Fibroblast of the aortic adventitia (primary cell): Measurements from ENCODE around the gene DGCR6L. TPM values are rescaled to one million over a fixed set of nuclear protein-coding genes. Genes with fewer than 3 reads are reported as not detected.
"Not testable (repeated sequence)": the region's sequence is repeated elsewhere in the genome, so short reads cannot be mapped to it uniquely, and the experiment has no call there.

ENCODE experiments used
- DNase-seq: peaks from one replicate; pipeline ENCODE4 v3.0.0-alpha.2; 2010; ENCODE audit warnings: low read depth
- H3K4me3 ChIP-seq: 2 replicates; pipeline ENCODE4 v1.5.1; 2011; ENCODE audit warnings: low read depth, mild to moderate bottlenecking, control low read depth, low read length, moderate library complexity
- total RNA-seq: library from RNA; depleted of rRNA; stranded (reverse); fragments of >200 nt; gene quantifications from 2 replicates; pipeline ENCODE4 v1.2.3, GENCODE V29; 2012; ENCODE audit warnings: low replicate concordance
- TF ChIP-seq, protein P1 (sequence below): IDR thresholded peaks from 2 replicates; pipeline ENCODE4 v1.5.1; 2011; ENCODE audit warnings: mild to moderate bottlenecking, low read length, control low read depth, inconsistent platforms; ENCODE audit not compliant: insufficient read depth

DGCR6L gene
- 58.2 and 74.7 TPM in 2 replicates for total RNA-seq

DNA sequence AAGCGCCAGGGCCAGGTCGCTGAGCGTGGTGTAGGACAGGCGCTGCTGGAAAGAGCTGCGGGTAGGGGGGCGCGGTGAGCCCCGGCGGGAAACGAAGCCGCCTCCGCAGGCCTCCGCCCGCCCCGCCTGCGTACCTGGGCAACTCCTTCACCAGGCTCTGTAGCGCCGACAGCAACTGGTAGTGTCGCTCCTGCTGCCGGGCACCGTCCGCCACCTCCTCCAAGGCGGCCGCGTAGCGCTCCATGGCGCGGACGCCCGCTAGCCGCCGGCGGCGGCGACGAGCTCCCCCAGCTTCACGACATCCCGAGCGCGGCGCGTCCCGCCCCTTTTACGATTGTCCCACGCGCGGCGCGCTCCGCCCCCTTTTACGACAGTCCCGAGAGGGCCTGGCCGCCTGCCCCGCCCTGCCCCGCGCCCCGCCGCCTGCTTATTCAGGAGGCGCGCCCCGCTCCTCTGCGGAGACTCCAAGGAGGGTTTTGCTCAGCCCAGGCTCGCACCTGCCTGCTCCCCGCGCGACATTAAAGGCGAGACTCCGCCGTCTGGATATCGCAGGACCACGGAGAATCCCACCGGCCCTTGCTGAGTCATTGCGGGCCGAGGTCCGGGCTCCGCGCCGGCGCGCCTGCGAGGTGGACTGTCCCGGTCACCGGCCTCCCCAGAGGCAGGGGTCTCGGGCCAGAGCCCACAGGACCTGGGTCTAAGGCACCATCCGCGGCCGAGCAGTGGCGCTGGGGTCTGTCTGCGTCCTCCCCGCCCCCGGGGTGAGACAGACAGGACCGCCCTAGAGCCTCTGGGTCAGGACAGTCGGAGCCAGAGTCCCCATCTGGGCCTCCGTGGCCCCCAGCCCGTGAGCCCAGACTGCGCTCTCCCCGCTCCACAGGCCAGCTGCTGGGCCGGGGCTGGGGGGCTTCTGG is at the start of gene DGCR6L:
Gene DGCR6L (minus strand): TSS at position 316 of the 914 bp plus-strand sequence. CDS start 72 bp downstream, at position 244.
- H3K4me3 ChIP-seq: peak within 1 kb of the TSS; percentile 89
- DNase-seq: peak; percentile 90
- TF ChIP-seq, protein P1, sequence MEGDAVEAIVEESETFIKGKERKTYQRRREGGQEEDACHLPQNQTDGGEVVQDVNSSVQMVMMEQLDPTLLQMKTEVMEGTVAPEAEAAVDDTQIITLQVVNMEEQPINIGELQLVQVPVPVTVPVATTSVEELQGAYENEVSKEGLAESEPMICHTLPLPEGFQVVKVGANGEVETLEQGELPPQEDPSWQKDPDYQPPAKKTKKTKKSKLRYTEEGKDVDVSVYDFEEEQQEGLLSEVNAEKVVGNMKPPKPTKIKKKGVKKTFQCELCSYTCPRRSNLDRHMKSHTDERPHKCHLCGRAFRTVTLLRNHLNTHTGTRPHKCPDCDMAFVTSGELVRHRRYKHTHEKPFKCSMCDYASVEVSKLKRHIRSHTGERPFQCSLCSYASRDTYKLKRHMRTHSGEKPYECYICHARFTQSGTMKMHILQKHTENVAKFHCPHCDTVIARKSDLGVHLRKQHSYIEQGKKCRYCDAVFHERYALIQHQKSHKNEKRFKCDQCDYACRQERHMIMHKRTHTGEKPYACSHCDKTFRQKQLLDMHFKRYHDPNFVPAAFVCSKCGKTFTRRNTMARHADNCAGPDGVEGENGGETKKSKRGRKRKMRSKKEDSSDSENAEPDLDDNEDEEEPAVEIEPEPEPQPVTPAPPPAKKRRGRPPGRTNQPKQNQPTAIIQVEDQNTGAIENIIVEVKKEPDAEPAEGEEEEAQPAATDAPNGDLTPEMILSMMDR: no peak

DNA sequence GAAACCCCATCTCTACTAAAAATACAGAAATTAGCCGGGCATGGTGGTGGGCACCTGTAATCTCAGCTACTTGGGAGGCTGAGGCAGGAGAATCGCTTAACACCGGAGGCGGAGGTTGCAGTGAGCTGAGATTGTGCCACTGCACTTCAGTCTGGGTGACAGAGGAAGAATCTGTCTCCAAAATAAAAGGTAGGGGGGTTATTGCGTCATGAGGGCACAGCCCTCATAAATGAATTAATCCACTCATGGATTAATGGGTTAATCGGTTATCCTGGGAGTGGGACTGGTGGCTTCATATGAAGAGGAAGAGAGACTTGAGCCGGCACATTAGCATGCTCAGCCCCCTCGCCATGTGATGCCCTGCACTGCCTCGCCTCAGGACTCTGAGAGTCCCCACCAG is 49.0 kb upstream of the DGCR6L start:
- not testable (repeated sequence) for H3K4me3 ChIP-seq, DNase-seq

DNA sequence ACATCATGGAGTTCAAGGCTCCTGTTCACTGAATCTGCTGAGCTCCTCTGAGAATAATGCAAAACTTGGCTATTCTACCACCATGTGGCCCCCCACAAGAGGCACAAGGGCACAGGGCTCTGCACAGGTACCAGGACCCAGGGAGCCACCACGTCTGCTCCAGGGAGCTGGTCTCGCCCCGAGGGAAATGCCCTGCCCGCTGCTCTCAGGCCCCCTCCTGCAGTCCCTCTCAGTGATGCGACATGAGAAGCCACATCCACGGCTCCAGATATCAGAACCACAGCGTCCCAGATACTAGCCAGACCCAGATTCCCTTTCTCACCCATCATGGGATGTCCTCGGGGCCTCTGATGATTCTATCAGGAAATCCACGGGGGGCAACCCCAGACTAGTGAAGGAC is 47.0 kb upstream of the DGCR6L start:
- not testable (repeated sequence) for DNase-seq, H3K4me3 ChIP-seq

DNA sequence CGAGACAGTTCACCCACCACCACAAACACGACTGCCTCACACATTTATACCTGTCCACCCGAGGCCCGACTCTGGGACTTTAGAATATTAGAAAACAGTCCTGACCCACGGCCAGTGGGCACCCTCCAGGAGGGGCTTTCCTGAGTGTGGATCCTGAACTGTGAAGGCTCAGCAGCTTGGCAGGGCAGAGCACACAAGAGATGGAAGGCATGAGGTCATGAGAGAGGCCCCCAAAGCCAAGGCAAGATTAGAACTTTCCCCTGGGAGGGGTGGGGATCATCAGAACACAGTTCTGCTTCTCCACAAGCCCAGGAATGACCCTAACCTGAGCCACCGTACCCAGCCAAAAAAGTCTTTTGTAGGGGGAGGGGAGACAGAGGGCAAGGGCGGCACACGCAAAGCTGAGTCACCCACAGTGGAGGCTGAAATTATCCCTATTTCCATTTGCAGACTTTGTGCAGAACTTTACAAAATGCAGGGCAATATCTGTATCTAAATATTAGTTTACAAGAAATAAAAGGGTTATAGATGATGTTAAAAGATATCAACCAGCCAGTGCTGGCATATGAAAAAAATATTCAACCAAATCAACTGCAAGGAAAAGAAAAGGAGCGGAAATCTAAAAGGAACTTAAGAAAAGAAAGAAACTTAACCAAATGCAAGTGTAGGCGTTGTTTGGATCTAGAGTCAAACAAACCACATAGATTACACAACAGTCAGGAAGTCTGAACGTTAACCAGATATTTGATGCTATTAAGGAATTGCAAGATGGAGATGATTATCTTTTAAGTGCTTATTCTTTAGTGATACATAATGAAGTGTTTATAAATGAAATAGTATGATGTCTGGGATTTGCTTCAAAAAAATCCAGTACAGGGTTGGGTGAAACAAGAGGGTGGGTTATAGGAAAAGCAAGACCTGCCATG is 44.7 kb upstream of the DGCR6L start:
- H3K4me3 ChIP-seq: not testable (repeated sequence)
- DNase-seq: peak; percentile 27

DNA sequence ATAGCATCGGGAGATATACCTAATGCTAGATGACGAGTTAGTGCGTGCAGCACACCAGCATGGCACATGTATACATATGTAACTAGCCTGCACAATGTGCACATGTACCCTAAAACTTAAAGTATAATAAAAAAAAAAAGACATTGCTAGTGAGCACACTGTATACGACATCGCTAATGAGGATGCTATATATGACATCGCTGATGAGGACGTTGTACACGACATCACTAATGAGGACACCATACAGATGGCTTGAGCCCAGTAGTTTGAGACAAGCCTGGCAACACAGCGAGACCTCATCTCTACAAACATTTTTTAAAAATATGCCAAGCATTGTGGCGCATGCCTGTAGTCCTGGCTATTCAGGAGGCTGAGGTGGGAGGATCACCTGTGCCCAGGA is 42.5 kb upstream of the DGCR6L start:
- DNase-seq, H3K4me3 ChIP-seq: not testable (repeated sequence)

DNA sequence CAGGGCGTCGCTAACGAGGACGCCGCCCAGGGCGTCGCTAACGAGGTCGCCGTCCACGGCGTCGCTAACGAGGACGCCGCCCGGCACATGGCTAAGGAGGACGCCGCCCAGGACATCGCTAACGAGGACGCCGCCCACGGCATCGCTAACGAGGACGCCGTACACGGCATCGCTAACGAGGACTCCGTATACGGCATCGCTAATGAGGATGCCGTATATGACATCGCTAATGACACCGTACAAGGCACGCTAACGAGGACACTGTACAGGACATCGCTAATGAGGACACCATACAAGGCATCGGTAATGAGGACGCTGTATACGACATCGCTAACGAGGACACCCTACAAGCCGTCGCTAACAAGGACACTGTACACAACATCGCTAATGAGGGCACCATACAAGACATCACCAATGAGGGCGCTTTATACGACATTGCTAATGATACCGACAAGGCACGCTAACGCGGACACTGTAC is 41.9 kb upstream of the DGCR6L start:
- H3K4me3 ChIP-seq, DNase-seq: not testable (repeated sequence)

DNA sequence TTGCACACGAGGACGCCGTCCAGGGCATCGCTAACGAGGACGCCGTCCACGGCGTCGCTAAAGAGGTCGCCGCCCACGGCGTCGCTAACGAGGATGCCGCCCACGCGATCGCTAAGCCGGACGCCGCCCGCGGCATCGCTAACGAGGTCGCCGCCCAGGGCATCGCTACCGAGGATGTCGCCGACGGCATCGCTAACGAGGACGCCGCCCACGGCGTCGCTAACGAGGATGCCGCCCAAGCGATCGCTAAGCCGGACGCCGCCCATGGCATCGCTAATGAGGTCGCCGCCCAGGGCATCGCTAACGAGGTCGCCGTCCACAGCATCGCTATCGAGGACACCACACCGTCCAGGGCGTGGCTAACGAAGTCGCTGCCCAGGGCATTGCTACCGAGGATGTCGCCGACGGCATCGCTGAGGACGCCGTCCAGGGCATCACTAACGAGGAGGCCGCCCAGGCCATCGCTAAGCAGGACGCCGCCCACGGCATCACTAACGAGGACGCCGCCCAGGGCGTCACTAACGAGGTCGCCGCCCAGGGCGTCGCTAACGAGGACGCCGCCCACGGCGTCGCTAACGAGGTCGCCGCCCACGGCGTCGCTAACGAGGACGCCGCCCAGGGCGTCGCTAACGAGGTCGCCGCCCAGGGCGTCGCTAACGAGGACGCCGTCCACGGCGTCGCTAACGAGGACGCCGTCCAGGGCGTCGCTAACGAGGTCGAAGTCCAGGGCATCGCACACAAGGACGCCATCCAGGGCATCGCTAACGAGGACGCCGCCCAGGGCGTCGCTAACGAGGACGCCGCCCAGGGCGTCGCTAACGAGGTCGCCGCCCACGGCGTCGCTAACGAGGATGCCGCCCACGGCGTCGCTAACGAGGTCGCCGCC is 41.2 kb upstream of the DGCR6L start:
- not testable (repeated sequence) for DNase-seq, H3K4me3 ChIP-seq

DNA sequence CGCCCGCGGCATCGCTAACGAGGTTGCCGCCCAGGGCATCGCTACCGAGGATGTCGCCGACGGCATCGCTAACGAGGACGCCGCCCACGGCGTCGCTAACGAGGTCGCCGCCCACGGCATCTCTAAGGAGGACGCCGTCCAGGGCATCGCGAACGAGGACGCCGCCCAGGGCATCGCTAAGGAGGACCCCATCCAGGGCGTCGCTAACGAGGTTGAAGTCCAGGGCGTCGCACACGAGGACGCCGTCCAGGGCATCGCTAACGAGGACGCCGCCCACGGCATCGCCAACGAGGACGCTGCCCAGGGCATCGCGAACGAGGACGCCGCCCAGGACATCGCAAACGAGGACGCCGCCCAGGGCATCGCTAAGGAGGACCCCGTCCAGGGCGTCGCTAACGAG is 40.4 kb upstream of the DGCR6L start:
- not testable (repeated sequence) for H3K4me3 ChIP-seq, DNase-seq

DNA sequence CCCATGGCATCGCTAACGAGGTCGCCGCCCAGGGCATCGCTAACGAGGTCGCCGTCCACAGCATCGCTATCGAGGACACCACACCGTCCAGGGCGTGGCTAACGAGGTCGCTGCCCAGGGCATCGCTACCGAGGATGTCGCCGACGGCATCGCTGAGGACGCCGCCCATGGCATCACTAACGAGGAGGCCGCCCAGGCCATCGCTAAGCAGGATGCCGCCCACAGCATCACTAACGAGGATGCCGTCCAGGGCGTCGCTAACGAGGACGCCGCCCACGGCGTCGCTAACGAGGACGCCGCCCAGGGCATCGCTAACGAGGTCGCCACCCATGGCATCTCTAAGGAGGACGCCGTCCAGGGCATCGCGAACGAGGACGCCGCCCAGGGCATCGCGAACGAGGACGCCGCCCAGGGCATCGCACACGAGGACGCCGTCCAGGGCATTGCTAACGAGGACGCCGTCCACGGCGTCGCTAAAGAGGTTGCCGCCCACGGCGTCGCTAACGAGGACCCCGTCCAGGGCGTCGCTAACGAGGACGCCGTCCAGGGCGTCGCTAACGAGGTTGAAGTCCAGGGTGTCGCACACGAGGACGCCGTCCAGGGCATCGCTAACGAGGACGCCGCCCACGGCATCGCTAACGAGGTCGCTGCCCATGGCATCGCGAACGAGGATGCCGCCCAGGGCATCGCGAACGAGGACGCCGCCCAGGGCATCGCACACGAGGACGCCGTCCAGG is 38.8 kb upstream of the DGCR6L start:
- DNase-seq, H3K4me3 ChIP-seq: not testable (repeated sequence)

DNA sequence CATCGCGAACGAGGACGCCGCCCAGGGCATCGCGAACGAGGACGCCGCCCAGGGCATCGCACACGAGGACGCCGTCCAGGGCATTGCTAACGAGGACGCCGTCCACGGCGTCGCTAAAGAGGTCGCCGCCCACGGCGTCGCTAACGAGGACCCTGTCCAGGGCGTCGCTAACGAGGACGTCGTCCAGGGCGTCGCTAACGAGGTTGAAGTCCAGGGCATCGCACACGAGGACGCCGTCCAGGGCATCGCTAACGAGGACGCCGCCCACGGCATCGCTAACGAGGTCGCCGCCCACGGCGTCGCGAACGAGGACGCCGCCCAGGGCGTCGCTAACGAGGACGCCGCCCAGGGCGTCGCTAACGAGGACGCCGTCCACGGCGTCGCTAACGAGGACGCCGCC is 38.1 kb upstream of the DGCR6L start:
- not testable (repeated sequence) for H3K4me3 ChIP-seq, DNase-seq

DNA sequence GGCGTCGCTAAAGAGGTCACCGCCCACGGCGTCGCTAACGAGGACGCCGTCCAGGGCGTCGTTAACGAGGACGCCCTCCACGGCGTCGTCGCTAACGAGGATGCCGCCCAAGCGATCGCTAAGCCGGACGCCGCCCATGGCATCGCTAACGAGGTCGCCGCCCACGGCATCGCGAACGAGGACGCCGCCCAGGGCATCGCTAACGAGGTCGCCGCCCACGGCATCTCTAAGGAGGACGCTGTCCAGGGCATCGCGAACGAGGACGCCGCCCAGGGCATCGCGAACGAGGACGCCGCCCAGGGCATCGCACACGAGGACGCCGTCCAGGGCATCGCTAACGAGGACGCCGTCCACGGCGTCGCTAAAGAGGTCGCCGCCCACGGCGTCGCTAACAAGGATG is 37.0 kb upstream of the DGCR6L start:
- H3K4me3 ChIP-seq, DNase-seq: not testable (repeated sequence)

DNA sequence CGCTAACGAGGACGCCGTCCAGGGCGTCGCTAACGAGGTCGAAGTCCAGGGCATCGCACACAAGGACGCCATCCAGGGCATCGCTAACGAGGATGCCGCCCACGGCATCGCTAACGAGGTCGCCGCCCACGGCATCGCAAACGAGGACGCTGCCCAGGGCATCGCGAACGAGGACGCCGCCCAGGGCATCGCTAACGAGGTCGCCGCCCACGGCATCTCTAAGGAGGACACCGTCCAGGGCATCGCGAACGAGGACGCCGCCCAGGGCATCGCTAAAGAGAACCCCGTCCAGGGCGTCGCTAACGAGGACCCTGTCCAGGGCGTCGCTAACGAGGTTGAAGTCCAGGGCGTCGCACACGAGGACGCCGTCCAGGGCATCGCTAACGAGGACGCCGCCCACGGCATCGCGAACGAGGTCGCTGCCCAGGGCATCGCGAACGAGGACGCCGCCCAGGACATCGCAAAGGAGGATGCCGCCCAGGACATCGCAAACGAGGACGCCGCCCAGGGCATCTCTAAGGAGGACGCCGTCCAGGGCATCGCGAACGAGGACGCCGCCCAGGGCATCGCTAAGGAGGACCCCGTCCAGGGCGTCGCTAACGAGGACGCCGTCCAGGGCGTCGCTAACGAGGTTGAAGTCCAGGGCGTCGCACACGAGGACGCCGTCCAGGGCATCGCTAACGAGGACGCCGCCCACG is 36.2 kb upstream of the DGCR6L start:
- DNase-seq, H3K4me3 ChIP-seq: not testable (repeated sequence)
